CD14-positive monocyte (primary cell): ENCODE results near the gene FAM83G. TPM values are rescaled to one million over a fixed set of nuclear protein-coding genes. Genes with fewer than 3 reads are reported as not detected.
"Not testable (repeated sequence)": the region's sequence is repeated elsewhere in the genome, so short reads cannot be mapped to it uniquely, and the experiment has no call there.

ENCODE experiments used
- DNase-seq, 3 donors: peaks; one replicate each; pipeline ENCODE4 v3.0.0-alpha.2; 2011 to 2022
- H2AFZ ChIP-seq: 2 replicates; pipeline ENCODE4 v1.6.0; 2012; ENCODE audit warnings: mild to moderate bottlenecking, low read depth, low read length, inconsistent platforms; ENCODE audit not compliant: insufficient read depth, poor library complexity, severe bottlenecking
- H3K27ac ChIP-seq, 2 donors: 1 replicate in 1 of 2; 2 replicates in 1 of 2; pipeline ENCODE4 v1.5.1; 2012 to 2013; ENCODE audit warnings: low read length in 2 of 2, control low read depth in 1 of 2, inconsistent platforms in 1 of 2, low read depth in 1 of 2, mild to moderate bottlenecking in 1 of 2
- H3K27me3 ChIP-seq, 2 donors: one replicate each; pipeline versions ENCODE4 v1.6.0 to v1.6.1; 2011 to 2013; ENCODE audit warnings: low read length in 2 of 2; ENCODE audit not compliant: control insufficient read depth in 2 of 2, insufficient read depth in 2 of 2
- H3K36me3 ChIP-seq, 2 donors: replicated peaks in 1 of 2; 1 replicate in 1 of 2; 2 replicates in 1 of 2; pipeline versions ENCODE4 v1.5.1 to v1.6.1; 2012 to 2013; ENCODE audit warnings: low read length in 2 of 2, control low read depth in 1 of 2, inconsistent platforms in 1 of 2, mild to moderate bottlenecking in 1 of 2; ENCODE audit not compliant: insufficient read depth in 2 of 2, control insufficient read depth in 1 of 2
- H3K4me1 ChIP-seq, 2 donors: 1 replicate in 1 of 2; 2 replicates in 1 of 2; pipeline versions ENCODE4 v1.5.1 to v1.6.1; 2012 to 2013; ENCODE audit warnings: low read length in 2 of 2, control low read depth in 1 of 2, inconsistent platforms in 1 of 2, mild to moderate bottlenecking in 1 of 2, moderate library complexity in 1 of 2; ENCODE audit not compliant: insufficient read depth in 2 of 2, control insufficient read depth in 1 of 2
- H3K4me2 ChIP-seq: replicated peaks from 2 replicates; pipeline ENCODE3; 2012; ENCODE audit warnings: low read length, moderate library complexity, mild to moderate bottlenecking; ENCODE audit not compliant: poor library complexity, severe bottlenecking; ENCODE audit errors: extremely low read depth
- H3K4me3 ChIP-seq, 3 experiments: fragments of 200-600 bp in 1 of 3; sonication (generic) in 1 of 3; replicated peaks in 1 of 3; 1 replicate in 2 of 3; 2 replicates in 1 of 3; pipeline ENCODE4 v1.5.1; 2011 to 2013; ENCODE audit warnings: low read length in 3 of 3, mild to moderate bottlenecking in 3 of 3, control low read depth in 2 of 3, low read depth in 2 of 3, inconsistent platforms in 1 of 3, moderate library complexity in 1 of 3
- H3K79me2 ChIP-seq: 2 replicates; pipeline ENCODE4 v1.6.0; 2012; ENCODE audit warnings: mild to moderate bottlenecking, control low read depth, inconsistent platforms, low read length, moderate library complexity; ENCODE audit not compliant: insufficient read depth
- H3K9ac ChIP-seq: 2 replicates; pipeline ENCODE4 v1.6.0; 2017; ENCODE audit warnings: low read length, mild to moderate bottlenecking; ENCODE audit not compliant: insufficient read depth, poor library complexity, severe bottlenecking
- H3K9me3 ChIP-seq, 2 donors: replicated peaks in 1 of 2; 1 replicate in 1 of 2; 2 replicates in 1 of 2; pipeline versions ENCODE4 v1.5.1 to v1.6.1; 2012 to 2013; ENCODE audit warnings: low read length in 2 of 2, control low read depth in 1 of 2; ENCODE audit not compliant: control insufficient read depth in 1 of 2, insufficient read depth in 1 of 2
- H4K20me1 ChIP-seq: 2 replicates; pipeline ENCODE4 v1.6.0; 2012; ENCODE audit warnings: mild to moderate bottlenecking, low read length, control low read depth, moderate library complexity; ENCODE audit not compliant: insufficient read depth
- H3K27ac Mint-ChIP-seq, 7 donors: one replicate each; pipeline ENCODE4 v1.8.0; 2020; ENCODE audit warnings: mild to moderate bottlenecking in 7 of 7, mixed read lengths in 7 of 7, moderate library complexity in 6 of 7, inconsistent platforms in 2 of 7
- H3K27me3 Mint-ChIP-seq, 3 donors: one replicate each; pipeline ENCODE4 v1.8.0; 2021 to 2022; ENCODE audit warnings: low read depth in 3 of 3, mild to moderate bottlenecking in 3 of 3, mixed read lengths in 3 of 3, moderate library complexity in 3 of 3, inconsistent platforms in 1 of 3
- H3K36me3 Mint-ChIP-seq, 2 donors: one replicate each; pipeline ENCODE4 v1.8.0; 2020; ENCODE audit warnings: mixed read lengths in 2 of 2, inconsistent platforms in 1 of 2, mild to moderate bottlenecking in 1 of 2
- H3K4me1 Mint-ChIP-seq: one replicate; pipeline ENCODE4 v1.8.0; 2020; ENCODE audit warnings: mild to moderate bottlenecking, mixed read lengths
- H3K4me3 Mint-ChIP-seq, 2 donors: one replicate each; pipeline ENCODE4 v1.8.0; 2020; ENCODE audit warnings: mild to moderate bottlenecking in 2 of 2, mixed read lengths in 2 of 2, moderate library complexity in 1 of 2
- H3K9me3 Mint-ChIP-seq, 7 donors: one replicate each; pipeline ENCODE4 v1.8.0; 2020 to 2022; ENCODE audit warnings: mixed read lengths in 7 of 7, mild to moderate bottlenecking in 6 of 7, moderate library complexity in 6 of 7, inconsistent platforms in 2 of 7
- WGBS: methylation state at CpG from one replicate; pipeline ENCODE4 v1.1.5; 2013; ENCODE audit warnings: missing lambda C conversion rate; ENCODE audit not compliant: insufficient coverage; 5-methylcytosine and 5-hydroxymethylcytosine counted together
- intact Hi-C, 2 donors: fragments of 100-400 bp; cut with micrococcal nuclease; formaldehyde crosslinking; loops; one replicate each; pipeline versions ENCODE4 v1.15.0 to v1.15.1; 2023
- polyA plus RNA-seq, 3 donors: library from polyadenylated mRNA; depleted of rRNA in 1 of 3; unstranded in 2 of 3; stranded (reverse) in 1 of 3; fragments of 300-500 nt in 2 of 3; fragments of >200 nt in 1 of 3; fragmentation: Illumina TruSeq in 2 of 3; gene quantifications; 1 replicate in 2 of 3; 2 replicates in 1 of 3; pipeline ENCODE4 v1.2.3, GENCODE V29; 2012 to 2021

The FAM83G gene
- polyA plus RNA-seq, 3 donors, result 0.04 to 0.17 (median 0.08) TPM

DNA sequence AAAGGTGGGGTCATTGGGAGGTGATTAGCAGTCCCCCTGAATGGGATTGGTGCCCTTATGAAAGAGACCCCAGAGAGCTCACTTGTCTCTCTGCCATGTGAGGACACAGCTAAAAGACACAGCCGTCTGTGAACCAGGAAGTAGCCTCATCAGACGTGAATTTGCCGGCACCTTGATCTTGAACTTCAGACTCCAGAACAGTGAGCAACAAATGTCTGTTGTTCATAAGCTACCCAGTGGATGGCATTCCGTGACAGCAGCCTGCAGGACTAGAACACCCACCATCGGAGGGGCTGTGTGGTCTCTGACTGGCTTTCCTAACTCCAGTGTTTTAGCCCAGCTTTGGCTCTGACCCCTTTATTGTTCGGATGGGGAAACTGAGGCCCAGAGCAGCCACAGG is 33.0 kb upstream of the FAM83G start:
- H3K36me3 ChIP-seq, H3K4me1 Mint-ChIP-seq, H3K4me2 ChIP-seq, H3K79me2 ChIP-seq, H2AFZ ChIP-seq, H3K4me3 Mint-ChIP-seq, H3K9ac ChIP-seq, H3K27me3 ChIP-seq, H4K20me1 ChIP-seq, H3K27ac ChIP-seq, DNase-seq, H3K36me3 Mint-ChIP-seq, intact Hi-C loops, H3K27me3 Mint-ChIP-seq, H3K9me3 ChIP-seq, H3K27ac Mint-ChIP-seq, H3K4me3 ChIP-seq, H3K4me1 ChIP-seq, H3K9me3 Mint-ChIP-seq: not testable (repeated sequence)
- no CpG with 5 or more reads among the region's 6 CpGs for WGBS

DNA sequence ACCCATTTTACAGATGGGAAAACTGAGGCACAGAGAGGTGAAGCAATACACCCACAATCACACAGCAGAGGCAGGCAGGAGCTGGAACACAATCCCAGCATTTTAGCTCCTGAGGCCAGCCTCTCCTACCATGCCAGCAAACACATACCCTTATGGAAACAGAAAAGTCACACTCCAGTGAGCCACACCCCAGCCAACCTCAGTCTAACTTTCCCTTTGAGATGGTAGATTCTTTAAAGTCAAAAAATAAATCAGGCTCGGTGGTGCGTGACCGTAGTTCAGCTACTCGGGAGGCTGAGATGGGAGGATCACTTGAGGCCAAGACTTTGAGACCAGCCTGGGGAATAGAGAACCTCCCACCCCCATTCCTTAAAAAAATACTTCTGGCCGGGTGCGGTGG is 31.6 kb upstream of the FAM83G start:
- H2AFZ ChIP-seq, H3K27ac Mint-ChIP-seq, H3K4me1 ChIP-seq, H3K36me3 Mint-ChIP-seq, H3K4me3 ChIP-seq, DNase-seq, H3K79me2 ChIP-seq, H3K4me3 Mint-ChIP-seq, H3K9ac ChIP-seq, H3K36me3 ChIP-seq, H3K9me3 Mint-ChIP-seq, H3K27me3 Mint-ChIP-seq, H3K4me2 ChIP-seq, H3K27me3 ChIP-seq, intact Hi-C loops, H3K9me3 ChIP-seq, H3K27ac ChIP-seq, H4K20me1 ChIP-seq, H3K4me1 Mint-ChIP-seq: not testable (repeated sequence)
- WGBS, result no CpG with 5 or more reads among the region's 6 CpGs

DNA sequence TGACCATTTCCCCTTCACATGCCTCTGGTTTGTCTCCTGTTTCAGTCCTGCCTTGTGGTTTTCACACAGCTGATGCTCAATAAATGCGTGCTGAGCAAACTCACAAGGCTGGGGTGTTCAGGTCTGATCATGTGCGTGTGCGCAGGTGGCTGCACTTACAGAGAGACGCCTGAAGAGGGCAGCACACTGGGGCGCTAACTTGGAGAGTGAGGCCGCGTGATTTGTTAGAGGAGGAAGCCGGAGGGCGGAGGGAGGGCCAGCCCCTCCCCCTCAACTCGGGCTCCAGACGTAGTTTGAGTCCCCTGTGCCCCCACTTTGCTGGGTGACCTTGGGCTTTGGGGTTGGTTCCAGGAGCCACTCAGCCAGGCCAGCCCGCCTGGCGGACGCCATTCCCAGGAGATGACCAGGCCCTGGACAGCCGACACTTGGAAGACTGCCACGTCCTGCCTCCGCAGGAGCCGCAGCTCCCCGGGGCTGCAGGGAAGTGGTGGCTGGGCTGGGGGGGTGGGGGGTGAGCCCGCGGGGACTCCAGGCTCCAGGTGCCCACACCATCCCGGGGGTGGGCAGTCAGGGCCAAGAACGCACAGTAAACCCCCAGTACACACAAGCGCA is 27.9 kb upstream of the FAM83G start:
- H3K27ac Mint-ChIP-seq, H3K27ac ChIP-seq, H3K36me3 Mint-ChIP-seq, H3K4me1 Mint-ChIP-seq, H3K79me2 ChIP-seq, intact Hi-C loops, H3K9me3 ChIP-seq, H3K4me3 Mint-ChIP-seq, H3K9me3 Mint-ChIP-seq, H2AFZ ChIP-seq, H3K9ac ChIP-seq, H4K20me1 ChIP-seq, H3K4me2 ChIP-seq, H3K36me3 ChIP-seq, DNase-seq, H3K27me3 ChIP-seq, H3K4me3 ChIP-seq, H3K27me3 Mint-ChIP-seq, H3K4me1 ChIP-seq: not testable (repeated sequence)
- WGBS, result no CpG with 5 or more reads among the region's 24 CpGs
